D341Med (cell line): ENCODE measurements around the gene MPLKIP.
A peak's percentile ranks its signal among the peaks of the same experiment; 100 is the strongest.
"Not testable (repeated sequence)": the region's sequence is repeated elsewhere in the genome, so short reads cannot be mapped to it uniquely, and the experiment has no call there.

Experiments
- DNase-seq: peaks from one replicate; pipeline ENCODE4 v3.0.0; 2012; ENCODE audit warnings: low spot score

Gene MPLKIP

DNA sequence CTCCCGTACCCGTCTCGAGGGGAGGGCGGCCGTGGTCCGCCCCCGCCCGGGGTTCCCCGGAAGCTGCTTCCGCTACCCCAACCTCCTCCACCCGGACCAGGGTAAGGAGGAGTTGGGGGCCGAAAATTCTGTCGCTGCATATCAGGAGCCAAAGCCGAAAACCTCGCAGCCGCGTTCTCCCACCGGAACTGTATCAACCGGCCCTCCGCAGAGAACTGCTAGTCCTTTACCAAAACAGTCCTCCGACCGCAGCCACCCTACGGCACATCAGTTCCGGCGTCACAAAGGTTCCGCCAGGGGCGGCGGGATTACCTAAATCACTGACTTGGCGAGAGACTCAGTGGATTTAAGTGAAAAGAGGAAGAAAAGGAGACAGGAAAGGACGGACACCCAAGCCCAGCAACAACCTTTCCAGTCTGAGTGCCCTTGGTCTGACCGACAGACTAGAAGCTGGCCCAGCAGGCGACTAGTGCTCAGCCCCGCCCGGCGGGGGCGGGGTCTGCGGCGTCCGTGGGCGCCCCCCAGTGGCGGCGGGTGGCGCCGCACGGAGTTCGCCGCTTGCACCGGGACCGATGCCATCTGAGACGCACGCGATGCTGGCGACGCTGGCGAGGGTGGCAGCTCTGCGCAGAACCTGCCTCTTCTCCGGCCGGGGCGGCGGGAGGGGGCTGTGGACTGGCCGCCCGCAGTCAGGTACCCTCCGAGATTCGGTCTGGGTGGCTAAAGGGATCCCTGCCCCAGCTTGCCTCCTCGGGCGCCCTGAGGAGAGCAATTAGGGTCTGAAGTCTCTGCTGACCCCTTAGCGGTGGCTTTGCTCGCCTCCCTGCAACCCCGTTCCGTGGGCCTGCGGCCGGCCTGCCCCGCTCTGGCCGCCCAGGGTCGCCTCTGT lies at the start of gene MPLKIP, which contains the start of gene SUGCT:
TSS of gene MPLKIP (minus strand) at position 195 of the 889 bp plus-strand sequence. CDS start at position 140, 55 bp downstream.
TSS of gene SUGCT (plus strand) at position 578 of the 889 bp plus-strand sequence.
- peak; percentile 98 for DNase-seq

DNA sequence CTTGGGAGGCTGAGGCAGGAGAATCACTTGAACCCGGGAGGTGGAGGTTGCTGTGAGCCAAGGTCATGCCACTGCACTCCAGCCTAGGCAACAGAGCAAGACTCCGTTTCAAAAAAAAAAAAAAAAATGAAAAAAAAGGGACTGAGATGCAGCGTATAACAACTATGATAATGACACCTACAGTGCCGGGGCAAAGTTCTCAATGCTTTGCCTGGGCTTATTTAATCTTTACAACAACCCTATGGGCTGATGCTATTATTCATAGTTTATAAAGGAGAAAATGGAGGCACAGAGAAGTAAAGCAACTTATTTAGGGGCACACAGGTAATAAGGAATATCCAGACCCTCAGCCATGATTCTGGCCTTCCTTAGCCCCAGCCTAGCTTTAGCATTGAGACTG lies 48.0 kb upstream of the MPLKIP start:
- no peak for DNase-seq

DNA sequence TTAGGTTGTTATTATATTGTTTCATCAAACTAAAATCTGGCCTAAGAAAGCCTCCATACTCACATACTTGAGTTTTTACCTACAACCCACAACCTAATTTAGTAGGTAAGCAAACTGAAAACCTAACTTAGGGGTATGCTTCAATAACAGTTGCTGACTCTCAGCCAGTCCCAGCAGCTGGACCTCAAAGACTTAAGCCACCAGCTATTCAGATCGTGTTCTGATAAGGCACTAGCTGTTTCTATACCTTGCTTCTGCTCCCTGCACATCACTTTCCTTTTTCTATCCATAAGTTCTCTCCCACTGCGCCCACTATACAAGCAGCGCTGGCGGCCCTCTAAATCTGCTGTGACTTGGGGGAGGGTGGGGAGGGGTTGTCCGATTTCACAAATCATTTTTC lies 42.6 kb upstream of the MPLKIP start:
- no peak for DNase-seq

DNA sequence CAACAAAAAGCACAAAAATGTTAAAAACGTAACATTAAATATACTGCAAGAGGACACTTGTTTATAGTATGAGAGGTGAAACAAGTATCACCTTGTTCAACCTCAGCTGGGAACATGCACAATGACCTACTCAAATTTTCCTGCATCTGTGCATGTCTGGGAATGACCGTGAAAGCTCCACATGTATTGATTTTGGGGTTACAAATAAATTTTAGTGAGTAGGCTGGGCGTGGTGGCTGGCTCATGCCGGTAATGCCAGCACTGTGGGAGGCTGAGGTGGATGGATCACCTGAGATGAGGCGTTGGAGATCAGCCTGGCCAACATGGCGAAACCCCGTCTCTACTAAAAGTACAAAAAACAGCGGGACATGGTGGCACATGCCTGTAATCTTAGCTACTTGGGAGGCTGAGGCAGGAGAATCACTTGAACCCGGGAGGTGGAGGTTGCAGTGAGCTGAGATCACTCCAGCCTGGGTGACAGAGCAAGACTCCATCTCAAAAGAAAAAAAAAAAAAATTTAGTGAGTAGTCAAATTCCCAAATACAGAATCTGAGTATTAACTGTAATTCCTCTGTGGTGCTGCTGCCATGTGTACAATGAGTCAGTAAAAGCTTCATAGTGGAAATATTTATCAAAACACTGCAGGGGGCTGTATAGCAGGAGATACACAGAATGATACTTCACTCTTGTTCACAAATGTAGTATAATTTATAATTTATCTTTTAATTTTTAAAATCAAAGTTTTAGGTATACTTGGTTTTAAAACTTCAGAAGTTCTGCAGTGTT lies 41.5 kb upstream of the MPLKIP start:
- DNase-seq = no peak

DNA sequence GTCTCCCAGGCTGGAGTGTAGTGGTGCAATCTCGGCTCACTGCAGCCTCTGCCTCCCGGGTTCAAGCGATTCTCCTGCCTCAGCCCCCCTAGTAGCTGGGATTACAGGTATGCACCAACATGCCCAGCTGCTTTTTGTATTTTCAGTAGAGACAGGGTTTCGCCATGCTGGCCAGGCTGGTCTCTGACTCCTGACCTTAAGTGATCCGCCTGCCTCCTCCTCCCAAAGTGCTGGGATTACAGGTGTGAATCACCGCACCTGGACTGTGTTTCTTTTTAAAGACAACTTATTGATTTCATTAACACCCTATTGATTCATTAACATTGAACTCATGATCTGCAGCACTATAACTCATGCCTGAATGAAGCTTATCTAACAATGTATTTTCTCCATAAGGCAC lies 40.8 kb upstream of the MPLKIP start:
- not testable (repeated sequence) for DNase-seq

DNA sequence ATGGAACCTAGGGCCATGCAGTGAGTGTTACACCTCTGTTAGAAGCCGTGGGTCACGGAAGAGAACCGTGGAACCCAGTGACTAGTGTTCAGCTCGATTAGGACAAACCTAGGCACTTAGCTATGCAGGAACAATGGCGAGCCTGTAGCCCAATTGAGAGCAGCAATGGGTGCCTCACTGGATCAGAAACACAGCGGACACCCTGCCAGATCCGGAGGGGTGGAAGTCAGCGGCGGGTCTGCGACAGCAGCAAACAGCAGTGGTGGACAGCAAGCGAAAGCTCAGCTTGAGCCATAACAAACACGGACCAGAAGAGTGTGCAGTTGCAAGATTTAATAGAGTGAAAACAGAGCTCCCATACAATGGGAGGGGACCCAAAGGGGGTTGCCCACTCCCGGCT lies 38.7 kb upstream of the MPLKIP start:
- DNase-seq = not testable (repeated sequence)

DNA sequence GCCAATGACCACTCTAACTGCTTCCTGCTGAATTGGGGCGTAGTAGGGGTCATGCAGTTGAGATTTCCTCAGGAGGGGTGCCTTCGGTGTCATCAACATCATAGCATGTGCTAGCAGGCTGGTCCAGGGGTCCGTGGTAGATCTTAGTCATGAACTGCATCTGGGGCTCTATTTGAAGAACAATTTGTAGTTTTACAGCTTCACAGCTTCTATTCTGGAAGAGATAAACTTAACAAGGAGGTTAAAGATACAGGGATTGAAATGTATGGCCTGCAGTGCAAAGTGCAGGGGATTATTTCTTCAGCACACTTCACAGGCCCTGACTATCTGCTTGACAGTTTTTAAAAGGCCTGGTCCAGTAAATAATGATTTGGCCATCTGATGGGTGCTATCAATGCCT lies 33.8 kb upstream of the MPLKIP start:
- DNase-seq = not testable (repeated sequence)

DNA sequence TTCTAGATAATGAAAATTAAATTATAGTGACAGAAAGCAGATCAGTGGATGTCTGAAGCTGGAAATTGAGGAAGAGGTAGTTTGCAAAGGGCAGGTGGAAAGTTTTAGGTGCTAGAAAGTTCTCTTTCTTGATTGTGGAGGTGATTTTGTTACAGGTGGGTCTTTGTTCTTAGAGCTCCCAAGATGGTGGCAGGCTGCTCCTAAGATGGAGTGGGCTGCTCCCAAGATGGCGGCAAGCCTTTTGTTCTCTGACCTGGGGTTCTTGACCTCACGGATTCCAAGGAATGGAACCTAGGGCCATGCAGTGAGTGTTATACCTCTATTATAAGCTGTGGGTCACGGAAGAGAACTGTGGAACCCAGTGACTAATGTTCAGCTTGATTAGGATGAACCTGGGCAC lies 32.9 kb upstream of the MPLKIP start:
- DNase-seq = no peak

DNA sequence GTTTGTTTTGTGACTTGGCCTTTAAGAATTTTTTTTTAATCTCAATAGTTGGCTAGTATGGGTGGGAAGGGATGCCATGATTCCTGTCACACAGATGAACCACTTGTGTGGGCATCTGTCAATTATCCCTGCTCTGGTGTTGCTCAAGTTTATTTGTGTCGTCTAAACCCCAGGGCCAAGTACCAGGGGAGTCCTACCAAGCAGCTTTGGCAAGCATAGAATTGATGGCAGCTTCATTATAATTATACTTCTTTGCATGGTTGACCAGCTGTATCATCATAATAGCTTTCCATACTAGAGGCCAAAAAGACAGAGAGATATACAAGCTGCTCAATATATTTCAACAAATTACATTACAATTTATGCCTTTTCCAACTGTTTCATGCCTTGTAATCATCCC lies 30.8 kb upstream of the MPLKIP start:
- no peak for DNase-seq

DNA sequence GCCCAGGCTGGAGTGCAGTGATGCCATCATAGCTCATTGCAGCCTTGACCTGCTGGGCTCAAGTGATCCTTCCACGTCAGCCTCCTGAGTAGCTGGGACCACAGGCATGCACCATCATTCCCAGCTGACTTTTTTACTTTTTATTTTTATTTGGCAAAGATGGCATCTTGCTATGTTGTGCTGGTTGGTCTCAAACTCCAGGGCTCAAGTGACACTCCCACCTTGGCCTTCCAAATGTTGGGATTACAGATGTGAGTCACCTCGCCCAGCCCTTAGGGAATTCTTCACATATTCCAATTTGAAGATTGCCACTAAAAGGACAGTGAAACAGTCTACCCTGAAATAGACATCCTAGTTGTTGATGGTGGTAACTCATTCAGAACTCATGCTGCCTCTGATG lies 28.1 kb upstream of the MPLKIP start:
- DNase-seq = no peak

DNA sequence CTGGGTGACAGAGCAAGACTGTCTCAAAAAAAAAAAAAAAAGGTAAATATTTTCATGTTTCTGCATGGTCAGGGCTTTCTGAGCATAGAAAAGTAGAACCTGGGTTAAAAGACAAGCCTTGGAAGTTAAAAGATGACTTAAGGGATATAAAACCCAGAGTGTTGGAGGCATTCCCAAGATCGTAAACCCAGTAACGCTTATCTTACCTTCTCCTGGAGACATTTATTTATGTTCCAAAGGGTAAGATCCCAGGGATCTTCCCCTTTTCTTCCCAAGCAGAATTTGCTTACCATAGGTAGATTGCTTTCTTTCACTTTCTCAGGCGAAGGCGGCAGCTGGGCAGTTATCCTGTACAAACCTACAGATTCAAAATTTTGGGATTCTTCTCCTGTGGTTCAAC lies 22.6 kb upstream of the MPLKIP start:
- DNase-seq = no peak

DNA sequence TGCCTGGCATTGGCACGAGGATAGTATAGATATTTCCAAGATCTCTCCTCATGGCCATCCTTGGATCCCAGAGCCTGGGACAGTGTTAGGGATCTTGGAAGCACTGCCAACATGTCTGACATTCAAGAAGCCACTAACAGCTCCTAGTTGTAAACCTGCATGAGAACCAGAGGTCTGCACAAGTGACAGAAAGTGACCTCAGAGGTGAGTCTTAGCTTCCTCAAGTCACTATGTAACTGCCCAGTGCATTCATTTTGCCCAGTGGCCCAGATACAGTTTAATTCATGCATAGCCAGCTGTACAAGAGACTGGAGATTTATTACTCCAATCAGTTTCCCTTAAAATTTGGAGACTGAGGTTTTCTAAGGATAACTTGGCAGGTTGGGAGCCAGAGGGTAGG lies 17.1 kb upstream of the MPLKIP start:
- no peak for DNase-seq

DNA sequence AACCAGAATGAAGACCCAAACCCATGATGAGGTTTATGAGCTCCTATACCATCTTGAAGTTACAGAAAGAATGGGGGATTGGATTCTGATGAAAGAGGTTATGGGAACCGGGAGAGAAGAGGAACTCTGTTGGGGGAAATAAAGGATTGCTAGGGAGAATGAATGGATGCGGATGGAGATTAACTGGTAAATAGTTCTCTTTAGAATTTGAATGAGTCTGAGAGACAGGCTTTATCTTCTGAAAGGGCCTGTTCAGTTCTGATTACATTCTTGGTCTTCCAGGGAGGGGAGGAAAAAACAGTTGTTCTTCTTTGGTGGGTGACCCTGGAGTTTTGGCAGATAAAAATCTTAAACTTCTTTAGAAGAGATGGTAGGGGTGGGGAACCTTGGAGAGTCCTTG lies 14.2 kb upstream of the MPLKIP start:
- DNase-seq = no peak

DNA sequence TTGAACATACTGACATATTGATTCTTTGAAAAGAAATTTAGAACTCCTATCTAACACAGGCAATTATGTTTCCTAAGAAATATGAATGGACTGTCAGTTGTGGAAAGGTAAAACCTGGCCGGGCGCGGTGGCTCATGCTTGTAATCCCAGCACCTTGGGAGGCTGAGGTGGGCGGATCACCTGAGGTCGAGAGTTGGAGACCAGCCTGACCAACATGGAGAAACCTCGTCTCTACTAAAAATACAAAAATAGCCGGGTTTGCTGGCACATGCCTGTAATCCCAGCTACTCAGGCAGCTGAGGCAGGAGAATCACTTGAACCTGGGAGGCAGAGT lies 13.8 kb upstream of the MPLKIP start:
- DNase-seq = not testable (repeated sequence)

DNA sequence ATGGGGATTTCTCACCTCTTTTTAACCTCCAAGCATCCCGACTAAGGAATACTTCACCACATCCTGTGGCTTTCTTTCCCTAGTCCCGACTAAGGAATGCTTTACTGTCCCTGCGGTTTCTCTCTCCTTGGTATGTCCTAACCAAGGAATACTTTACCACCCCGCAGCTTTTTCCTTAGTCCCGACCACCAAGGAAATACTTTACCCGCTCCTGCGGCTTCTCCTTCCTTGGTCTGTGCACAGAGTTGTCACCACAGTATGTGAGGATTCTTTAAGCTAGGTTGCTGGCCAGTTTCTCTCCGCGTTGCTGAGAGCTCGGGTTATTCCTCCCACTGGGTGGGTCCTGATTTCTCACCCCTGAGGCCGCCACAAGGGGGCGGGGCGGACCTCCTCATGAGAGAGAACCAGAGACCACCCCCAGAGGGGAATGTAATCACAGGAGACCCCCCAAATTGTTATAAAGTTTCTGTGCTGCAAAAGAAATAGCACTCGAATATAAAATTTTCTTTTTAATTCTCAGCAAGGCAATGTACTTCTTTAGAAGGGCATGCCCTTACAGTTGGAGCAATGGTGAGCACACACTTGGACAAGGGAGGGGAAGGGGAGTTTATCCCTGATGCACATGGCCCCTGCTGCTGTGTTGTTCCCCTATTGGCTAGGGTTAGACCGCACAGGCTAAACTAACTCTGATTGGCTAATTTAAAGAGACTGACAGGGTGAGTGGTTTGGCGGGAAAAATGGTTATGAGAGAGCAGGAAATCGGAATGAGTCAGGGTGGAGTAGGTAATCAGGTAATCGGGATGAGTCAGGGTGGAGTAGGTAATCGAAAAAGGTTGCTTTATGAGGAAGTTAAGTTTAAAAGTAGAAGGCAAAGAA lies 13.2 kb upstream of the MPLKIP start:
- no peak for DNase-seq

DNA sequence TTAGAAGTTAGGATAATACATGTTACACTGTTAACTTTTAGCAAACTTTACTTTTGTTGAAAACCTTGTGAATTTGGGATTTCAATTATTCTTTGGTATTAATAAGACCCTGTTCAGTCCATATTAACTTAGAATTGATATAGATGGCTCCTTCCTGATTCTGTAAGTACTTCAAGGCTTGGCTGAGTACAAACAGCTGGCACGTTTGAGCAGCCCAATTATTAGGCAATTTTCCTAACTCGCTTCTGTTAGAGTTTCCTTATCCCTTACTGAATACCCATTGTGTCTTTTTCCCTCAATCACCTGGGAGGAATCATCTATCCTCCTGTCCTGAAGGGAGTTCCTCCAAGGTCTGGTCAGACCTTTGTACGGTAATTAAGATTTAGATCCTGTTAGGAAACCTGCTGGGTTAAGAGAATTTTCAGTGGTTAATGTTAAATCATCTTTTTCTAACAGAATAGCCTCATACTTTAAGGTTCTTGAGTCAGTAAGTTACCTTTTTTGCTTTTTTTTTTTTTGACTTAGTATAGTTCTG lies 11.2 kb upstream of the MPLKIP start:
- not testable (repeated sequence) for DNase-seq

DNA sequence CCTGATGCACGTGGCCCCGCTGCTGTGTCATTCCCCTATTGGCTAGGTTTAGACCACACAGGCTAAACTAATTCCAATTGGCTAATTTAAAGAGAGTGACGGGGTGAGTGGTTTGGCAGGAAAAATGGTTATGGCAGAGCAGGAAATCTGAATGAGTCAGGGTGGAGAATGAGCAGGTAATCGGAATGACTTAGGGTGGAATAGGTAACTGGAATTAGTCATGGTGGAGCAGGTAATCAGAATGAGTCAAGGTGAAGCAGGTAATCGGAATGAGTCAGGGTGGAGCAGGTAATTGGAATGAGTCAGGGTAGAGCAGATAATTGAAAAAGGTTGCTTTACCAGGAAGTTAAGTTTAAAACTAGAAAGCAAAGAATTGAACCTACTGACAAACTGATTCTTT lies 7.5 kb upstream of the MPLKIP start:
- not testable (repeated sequence) for DNase-seq

DNA sequence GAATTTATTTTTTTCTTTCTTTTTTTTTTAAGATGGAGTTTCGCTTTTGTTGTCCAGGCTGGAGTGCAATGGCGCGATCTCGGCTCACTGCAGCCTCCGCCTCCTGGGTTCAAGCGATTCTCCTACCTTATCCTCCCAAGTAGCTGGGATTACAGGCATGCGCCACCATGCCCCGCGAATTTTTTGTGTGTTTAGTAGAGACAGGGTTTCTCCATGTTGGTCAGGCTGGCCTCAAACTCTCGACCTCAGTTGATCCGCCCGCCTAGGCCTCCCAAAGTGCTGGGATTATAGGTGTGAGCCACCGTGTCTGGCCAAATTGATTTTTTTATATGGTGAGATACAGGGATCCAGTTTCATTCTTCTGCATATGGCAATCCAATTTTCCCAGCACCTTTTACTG lies 5.5 kb upstream of the MPLKIP start:
- DNase-seq = not testable (repeated sequence)

DNA sequence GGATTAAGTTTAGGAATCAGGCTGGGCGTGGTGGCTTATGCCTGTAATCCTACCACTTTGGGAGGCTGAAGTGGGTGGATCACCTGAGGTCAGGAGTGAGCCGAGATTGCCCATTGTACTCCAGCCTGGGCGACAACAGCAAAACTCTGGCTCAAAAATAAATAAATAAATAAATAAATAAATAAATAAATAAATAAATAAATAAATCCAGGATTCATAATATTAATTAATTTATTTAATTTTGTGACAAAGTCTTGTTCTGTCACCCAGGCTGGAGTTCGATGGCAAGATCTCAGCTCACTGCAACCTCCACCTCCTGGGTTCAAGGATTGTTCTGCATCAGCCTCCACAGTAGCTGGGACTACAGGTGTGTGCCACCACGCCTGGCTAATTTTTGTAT lies 4.6 kb upstream of the MPLKIP start:
- DNase-seq = no peak

DNA sequence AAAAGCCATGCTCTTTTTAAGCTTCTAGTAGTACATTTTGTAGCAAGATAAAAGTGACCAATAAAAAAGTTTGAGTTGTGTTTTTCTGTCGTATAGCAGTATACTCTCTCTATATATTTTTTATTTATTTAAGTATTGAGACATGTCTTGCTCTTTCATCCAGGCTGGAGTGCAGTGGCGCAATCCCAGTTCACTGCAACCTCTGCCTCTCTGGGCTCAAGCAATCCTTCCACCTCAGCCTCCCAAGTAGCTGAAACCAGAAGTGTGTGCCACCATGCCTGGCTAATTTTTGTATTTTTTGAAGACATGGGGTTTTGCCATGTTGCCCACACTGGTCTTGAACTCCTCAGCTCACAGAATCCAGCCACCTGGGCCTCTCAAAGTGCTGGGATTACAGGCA lies 3.1 kb upstream of the MPLKIP start:
- no peak for DNase-seq

DNA sequence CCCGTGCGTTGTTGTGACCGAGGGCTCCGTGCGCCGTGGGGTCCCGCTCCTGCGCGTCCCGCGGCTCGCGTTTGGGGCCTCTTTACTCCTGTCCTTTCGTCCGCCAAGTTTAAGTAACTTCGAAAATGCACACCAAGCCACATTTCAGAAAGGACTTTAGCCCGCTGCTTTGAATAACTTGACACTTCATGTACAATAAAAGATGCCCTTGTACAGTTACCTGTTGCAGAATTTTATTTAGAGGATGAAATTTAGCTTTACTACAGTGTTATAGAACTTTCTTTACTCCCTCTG lies 842 bp upstream of the MPLKIP start:
- no peak for DNase-seq
